Dendritic cell treated with granulocyte-macrophage colony-stimulating factor and Interleukin-4, amounts not matched to agents 40 ng/mL and 50 ng/mL, for 4 days (primary cell): ENCODE results near the gene MAGEB16.

Experiments
- H3K27ac Mint-ChIP-seq: one replicate; pipeline ENCODE4 v1.8.0; 2022; ENCODE audit warnings: mild to moderate bottlenecking, mixed read lengths
- H3K27me3 Mint-ChIP-seq: one replicate; pipeline ENCODE4 v1.8.0; 2022; ENCODE audit warnings: mild to moderate bottlenecking, mixed read lengths
- H3K36me3 Mint-ChIP-seq: one replicate; pipeline ENCODE4 v1.8.0; 2022; ENCODE audit warnings: low read depth, mixed read lengths
- H3K4me1 Mint-ChIP-seq: one replicate; pipeline ENCODE4 v1.8.0; 2022; ENCODE audit warnings: low read depth, mixed read lengths
- H3K4me3 Mint-ChIP-seq: one replicate; pipeline ENCODE4 v1.8.0; 2022; ENCODE audit warnings: mild to moderate bottlenecking, moderate library complexity, mixed read lengths
- H3K9me3 Mint-ChIP-seq: one replicate; pipeline ENCODE4 v1.8.0; 2022; ENCODE audit warnings: mixed read lengths
- intact Hi-C: fragments of 100-400 bp; cut with micrococcal nuclease; formaldehyde crosslinking; loops from one replicate; pipeline ENCODE4 v1.15.0; 2022

The MAGEB16 gene

GRCh38 chrX:35798042-35798441, at the start of gene MAGEB16:
TSS of gene MAGEB16 (plus strand) at chrX:35798342. CDS start at chrX:35802197, 3,855 bp downstream.
- Mint-ChIP-seq H3K4me3 (no peak within 1 kb of the TSS), H3K36me3 (no peaks in the 10 kb centered on the region), H3K9me3 (no peaks in the 10 kb centered on the region), H3K4me1 (no peaks in the 10 kb centered on the region), H3K27ac (no peak within 1 kb of the TSS), H3K27me3 (no peaks in the 10 kb centered on the region)
- intact Hi-C loops: no loop called here

GRCh38 chrX:35773958-35774564, 24.1 kb upstream of the MAGEB16 start:
- Mint-ChIP-seq H3K36me3 (no peaks in the 10 kb centered on the region), H3K4me3 (no peak overlapping the region)
- intact Hi-C loops: no loop called here

GRCh38 chrX:35785075-35785474, 13.1 kb upstream of the MAGEB16 start:
- Mint-ChIP-seq H3K4me1 (no peaks in the 10 kb centered on the region), H3K27me3 (no peaks in the 10 kb centered on the region), H3K9me3 (no peaks in the 10 kb centered on the region), H3K27ac (no peak overlapping the region), H3K4me3 (no peak overlapping the region), H3K36me3 (no peaks in the 10 kb centered on the region)
- intact Hi-C loops: no loop called here

More at GRCh38 chrX:35773958-35774564, 24.1 kb upstream of the MAGEB16 start:
- no peaks in the 10 kb centered on the region for H3K27me3 Mint-ChIP-seq
- H3K9me3 Mint-ChIP-seq: no peaks in the 10 kb centered on the region
- no peak overlapping the region for H3K27ac Mint-ChIP-seq
- H3K4me1 Mint-ChIP-seq: no peaks in the 10 kb centered on the region

- H3K4me1 Mint-ChIP-seq: no peaks in the 10 kb centered on the region
- H3K4me3 Mint-ChIP-seq: no peak overlapping the region
- no peaks in the 10 kb centered on the region for H3K36me3 Mint-ChIP-seq
- H3K27ac Mint-ChIP-seq: no peak overlapping the region
- no peaks in the 10 kb centered on the region for H3K27me3 Mint-ChIP-seq
- no peaks in the 10 kb centered on the region for H3K9me3 Mint-ChIP-seq
- intact Hi-C loops: no loop called here
Observed at GRCh38 chrX:35786271-35786670, 11.9 kb upstream of the MAGEB16 start.

- no peak overlapping the region for H3K4me3 Mint-ChIP-seq
- no peaks in the 10 kb centered on the region for H3K27me3 Mint-ChIP-seq
- no peaks in the 10 kb centered on the region for H3K4me1 Mint-ChIP-seq
- H3K27ac Mint-ChIP-seq: no peak overlapping the region
- no peaks in the 10 kb centered on the region for H3K36me3 Mint-ChIP-seq
- intact Hi-C loops: no loop called here
- H3K9me3 Mint-ChIP-seq: no peaks in the 10 kb centered on the region
Observed at GRCh38 chrX:35787867-35788266, 10.3 kb upstream of the MAGEB16 start.

GRCh38 chrX:35800474-35800873, 2.3 kb downstream of the MAGEB16 start:
- Mint-ChIP-seq H3K4me3 (no peak overlapping the region), H3K27me3 (peaks cover 2% of the 10 kb centered on the region), H3K4me1 (no peaks in the 10 kb centered on the region), H3K9me3 (no peaks in the 10 kb centered on the region), H3K36me3 (no peaks in the 10 kb centered on the region), H3K27ac (no peak overlapping the region)
- intact Hi-C loops: no loop called here

GRCh38 chrX:35809781-35810180, 11.6 kb downstream of the MAGEB16 start:
- H3K4me3 Mint-ChIP-seq: no peak overlapping the region
- H3K4me1 Mint-ChIP-seq: no peaks in the 10 kb centered on the region
- intact Hi-C loops: no loop called here
- no peaks in the 10 kb centered on the region for H3K9me3 Mint-ChIP-seq
- H3K27me3 Mint-ChIP-seq: peaks cover 3% of the 10 kb centered on the region
- H3K27ac Mint-ChIP-seq: no peak overlapping the region
- no peaks in the 10 kb centered on the region for H3K36me3 Mint-ChIP-seq

GRCh38 chrX:35819241-35819640, 21.1 kb downstream of the MAGEB16 start:
- H3K9me3 Mint-ChIP-seq: no peaks in the 10 kb centered on the region
- H3K27ac Mint-ChIP-seq: no peak overlapping the region
- intact Hi-C loops: no loop called here
- H3K36me3 Mint-ChIP-seq: no peaks in the 10 kb centered on the region
- no peaks in the 10 kb centered on the region for H3K4me1 Mint-ChIP-seq
- H3K4me3 Mint-ChIP-seq: no peak overlapping the region
- no peaks in the 10 kb centered on the region for H3K27me3 Mint-ChIP-seq

GRCh38 chrX:35826503-35826902, 28.4 kb downstream of the MAGEB16 start:
- intact Hi-C loops: no loop called here
- Mint-ChIP-seq H3K9me3 (no peaks in the 10 kb centered on the region), H3K27ac (no peak overlapping the region), H3K4me1 (no peaks in the 10 kb centered on the region), H3K36me3 (no peaks in the 10 kb centered on the region), H3K4me3 (no peak overlapping the region), H3K27me3 (no peaks in the 10 kb centered on the region)

GRCh38 chrX:35829501-35829900, 31.4 kb downstream of the MAGEB16 start:
- Mint-ChIP-seq H3K36me3 (no peaks in the 10 kb centered on the region), H3K4me3 (no peak overlapping the region), H3K27me3 (no peaks in the 10 kb centered on the region), H3K4me1 (no peaks in the 10 kb centered on the region), H3K9me3 (no peaks in the 10 kb centered on the region), H3K27ac (no peak overlapping the region)
- intact Hi-C loops: no loop called here

GRCh38 chrX:35841872-35842271, 43.7 kb downstream of the MAGEB16 start:
- intact Hi-C loops: no loop called here
- H3K9me3 Mint-ChIP-seq: no peaks in the 10 kb centered on the region
- H3K27ac Mint-ChIP-seq: no peak overlapping the region
- H3K36me3 Mint-ChIP-seq: no peaks in the 10 kb centered on the region
- H3K4me3 Mint-ChIP-seq: no peak overlapping the region
- H3K4me1 Mint-ChIP-seq: peaks cover 22% of the 10 kb centered on the region
- no peaks in the 10 kb centered on the region for H3K27me3 Mint-ChIP-seq

- no peaks in the 10 kb centered on the region for H3K36me3 Mint-ChIP-seq
- no peak overlapping the region for H3K4me3 Mint-ChIP-seq
- peak overlapping the region; percentile 74 for H3K27ac Mint-ChIP-seq
- no peaks in the 10 kb centered on the region for H3K27me3 Mint-ChIP-seq
- no peaks in the 10 kb centered on the region for H3K9me3 Mint-ChIP-seq
- intact Hi-C loops: no loop called here
- peaks cover 22% of the 10 kb centered on the region for H3K4me1 Mint-ChIP-seq
Observed at GRCh38 chrX:35842674-35843073, 44.5 kb downstream of the MAGEB16 start.

GRCh38 chrX:35847736-35848135, 49.6 kb downstream of the MAGEB16 start:
- Mint-ChIP-seq H3K4me3 (no peak overlapping the region), H3K27ac (no peak overlapping the region), H3K27me3 (no peaks in the 10 kb centered on the region), H3K36me3 (no peaks in the 10 kb centered on the region), H3K4me1 (peaks cover 10% of the 10 kb centered on the region), H3K9me3 (no peaks in the 10 kb centered on the region)
- intact Hi-C loops: no loop called here
